GM19397 (cell line): ENCODE measurements around the gene LCORL.
"Not testable (repeated sequence)": the region's sequence is repeated elsewhere in the genome, so short reads cannot be mapped to it uniquely, and the experiment has no call there.

Experiments
- ATAC-seq: cut with Tn5 transposase; IDR thresholded peaks from one replicate; pipeline ENCODE4 v1.9.1; 2021; ENCODE audit warnings: mild to moderate bottlenecking, moderate library complexity; ENCODE audit not compliant: unreplicated experiment

LCORL gene

GRCh38 chr4:18020145-18020670, 1.3 kb downstream of the LCORL start:
- no peak for ATAC-seq

DNA sequence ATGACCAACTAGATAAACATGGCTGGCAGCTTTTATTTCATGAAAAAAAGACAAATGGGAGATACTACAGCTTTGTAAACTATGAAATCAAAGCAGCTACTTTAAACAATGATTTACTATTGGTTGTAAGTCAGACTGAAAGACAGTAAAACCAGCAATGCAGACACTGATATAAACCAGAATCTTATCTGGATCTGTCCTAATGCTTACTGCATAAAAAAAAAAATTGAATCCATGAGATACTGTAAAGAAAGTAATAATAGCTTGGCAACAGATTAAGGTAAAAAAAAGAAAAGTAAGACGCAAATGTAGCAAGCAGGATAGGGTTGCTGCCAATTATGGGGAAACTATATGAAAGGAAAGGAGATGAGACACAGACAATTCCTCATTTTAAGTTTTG, 7.3 kb downstream of the LCORL start:
- no peak for ATAC-seq

DNA sequence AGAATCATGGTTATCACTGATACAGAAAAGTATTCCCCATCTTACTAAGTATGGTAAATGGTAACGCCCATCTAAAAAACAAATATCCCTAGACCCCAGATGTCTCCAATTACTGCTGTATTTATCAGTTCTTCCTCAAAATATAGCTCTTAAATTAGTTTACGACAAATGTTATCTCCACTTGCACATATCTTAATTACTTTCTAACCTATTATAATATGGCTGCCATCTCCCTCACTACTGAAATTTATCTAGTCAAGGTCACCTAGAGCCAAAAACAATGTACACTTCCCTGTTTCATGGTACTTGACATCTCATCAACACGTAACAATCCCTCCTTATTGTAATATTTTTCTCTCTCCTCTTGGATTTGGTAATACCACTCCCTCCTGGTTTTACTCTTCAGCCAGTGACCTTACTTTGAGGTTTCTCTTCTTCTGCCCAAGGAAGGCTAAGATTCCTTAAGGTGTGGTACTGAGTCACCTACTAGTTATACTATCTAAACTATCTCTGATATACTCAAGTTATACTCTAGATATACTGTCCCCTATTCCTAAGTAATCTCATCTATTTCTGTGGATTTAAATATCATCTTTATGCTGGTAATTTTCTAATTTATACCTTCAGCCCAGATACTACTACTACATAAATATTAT, 8.6 kb downstream of the LCORL start:
- ATAC-seq = no peak

GRCh38 chr4:18012134-18012806, 9.3 kb downstream of the LCORL start:
- no peak for ATAC-seq

DNA sequence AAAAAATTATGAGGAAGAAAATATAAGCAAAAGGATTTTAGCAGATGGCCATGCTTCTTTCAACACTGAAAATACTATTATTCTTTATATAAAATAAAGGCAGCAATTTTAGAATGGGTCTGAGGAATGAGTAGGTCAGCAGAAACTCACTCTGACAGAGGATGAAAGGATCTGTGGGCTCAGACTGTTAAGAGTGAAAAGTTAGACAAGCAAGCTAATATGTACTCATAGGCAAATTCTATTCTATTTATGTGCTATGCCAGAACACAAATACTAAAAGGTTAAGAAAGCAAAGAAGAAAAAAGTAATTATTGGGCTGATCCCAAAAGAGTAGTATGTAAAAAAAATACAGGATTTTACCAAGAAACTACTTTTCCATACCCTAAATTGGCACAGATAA, 13.9 kb downstream of the LCORL start:
- peak; percentile 56 for ATAC-seq

GRCh38 chr4:18006432-18006831, 15.1 kb downstream of the LCORL start:
- ATAC-seq = not testable (repeated sequence)

GRCh38 chr4:17997129-17997528, 24.4 kb downstream of the LCORL start:
- no peak for ATAC-seq

DNA sequence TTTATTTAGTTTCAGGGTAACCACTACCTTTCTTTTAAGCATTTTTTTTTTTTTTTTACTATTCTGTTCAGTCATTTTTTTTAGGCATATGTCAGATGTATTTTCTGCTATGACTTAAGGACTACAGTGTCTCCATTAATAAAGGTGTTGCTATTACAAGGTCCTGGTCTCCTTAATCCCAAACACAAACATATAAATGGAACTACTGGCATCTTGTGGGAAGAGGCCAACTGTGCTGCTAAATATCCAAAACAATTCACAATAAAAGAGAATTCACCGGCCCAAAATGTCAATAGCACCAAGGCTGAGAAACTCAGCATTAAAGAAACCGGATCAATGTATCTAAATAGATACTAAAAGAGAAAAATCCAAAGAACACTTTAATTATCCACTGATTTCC, 26.4 kb downstream of the LCORL start:
- no peak for ATAC-seq

GRCh38 chr4:17985832-17986231, 35.7 kb downstream of the LCORL start:
- no peak for ATAC-seq

DNA sequence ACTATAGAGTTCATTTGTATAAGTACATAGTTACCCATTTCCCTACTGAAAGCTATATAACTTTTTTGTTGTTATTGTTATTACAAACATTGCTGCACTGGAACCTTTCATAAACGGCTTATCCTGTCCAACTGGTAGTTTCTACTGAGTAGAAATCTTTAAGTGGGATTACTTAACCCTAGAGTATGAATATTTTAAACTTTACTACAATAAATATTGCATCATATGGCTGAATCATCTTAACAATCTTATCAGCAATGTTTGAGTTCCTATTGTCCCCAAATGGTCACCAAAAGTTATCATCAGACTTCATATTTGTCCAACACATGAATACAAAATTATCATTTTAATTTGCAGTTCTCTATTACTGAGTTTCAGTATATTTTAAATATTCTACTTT, 40.5 kb downstream of the LCORL start:
- no peak for ATAC-seq

DNA sequence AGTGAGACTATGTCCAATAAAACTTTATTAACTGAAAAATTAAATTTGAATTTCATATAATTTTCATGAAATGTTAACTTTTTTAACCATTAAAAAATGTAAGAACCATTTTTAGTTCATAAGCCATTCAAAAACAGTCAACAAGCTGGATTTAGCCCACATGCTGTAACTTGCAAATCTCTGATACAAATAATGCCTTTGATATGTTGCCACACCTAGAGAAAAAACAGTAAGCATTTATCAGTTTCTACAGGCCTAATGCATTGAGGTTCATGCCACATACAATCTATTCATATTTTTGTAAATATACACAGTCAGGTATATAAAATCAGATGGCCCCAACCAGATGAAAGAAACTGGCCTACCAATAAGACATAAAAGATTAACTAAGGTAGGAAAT, 52.8 kb downstream of the LCORL start:
- no peak for ATAC-seq

- no peak for ATAC-seq
Observed at GRCh38 chr4:17967078-17967477, 54.5 kb downstream of the LCORL start.

DNA sequence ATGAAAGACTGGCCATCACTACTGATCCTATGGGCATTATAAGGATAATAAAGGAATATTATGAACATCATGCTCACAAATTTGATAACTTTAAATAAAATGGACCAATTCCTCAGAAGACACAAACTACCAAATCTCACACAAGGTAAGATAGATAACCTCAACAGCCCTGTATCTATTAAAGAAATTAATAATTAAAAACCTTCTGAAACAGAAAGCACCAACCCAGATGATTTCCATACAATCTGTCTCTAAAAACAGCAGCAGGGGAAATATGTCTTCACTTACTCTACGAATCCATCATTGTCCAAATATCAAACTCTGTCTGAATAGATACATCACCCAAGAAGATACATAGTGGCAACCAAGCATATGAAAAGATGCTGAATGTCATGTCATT, 55.2 kb downstream of the LCORL start:
- ATAC-seq = no peak

DNA sequence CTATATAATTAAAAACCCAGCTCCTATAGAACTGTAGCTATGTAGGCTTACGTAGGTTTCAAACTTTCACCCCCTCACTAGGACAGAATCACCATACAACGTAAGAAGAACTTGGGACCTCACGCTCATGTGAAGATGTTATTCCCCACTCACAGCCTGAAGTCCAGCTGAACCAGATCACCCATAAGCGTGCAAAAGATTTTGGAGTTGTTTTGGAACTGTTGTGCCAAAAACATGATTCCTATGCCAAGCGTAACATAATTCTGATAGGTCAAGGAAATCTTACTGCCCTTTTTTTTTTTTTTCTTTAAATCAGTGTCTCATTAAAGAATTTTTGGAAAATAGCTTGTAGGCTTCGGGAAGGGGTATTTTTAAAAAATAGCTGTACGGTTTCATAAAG, 57.0 kb downstream of the LCORL start:
- ATAC-seq = no peak

- ATAC-seq = no peak
Observed at GRCh38 chr4:17962171-17962570, 59.4 kb downstream of the LCORL start.

DNA sequence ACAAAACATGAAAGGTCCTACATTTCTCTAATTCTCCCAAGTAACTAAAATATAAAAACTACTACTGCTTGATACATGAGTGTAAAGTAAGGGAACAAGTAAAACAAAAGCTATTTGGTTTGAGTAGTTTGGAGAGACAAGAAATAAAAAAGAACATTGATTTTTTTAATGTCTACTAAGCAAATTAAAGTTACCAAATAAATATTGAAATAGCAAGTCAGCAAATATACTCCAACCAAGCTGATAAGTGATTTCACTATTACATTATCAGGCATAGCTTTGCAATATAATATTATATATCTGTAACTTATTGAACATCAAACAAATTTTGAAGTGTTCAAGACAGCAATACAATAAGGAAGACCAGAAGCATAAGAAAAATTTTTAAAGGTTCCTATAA, 60.3 kb downstream of the LCORL start:
- no peak for ATAC-seq

- ATAC-seq = no peak
Observed at GRCh38 chr4:17958181-17958580, 63.4 kb downstream of the LCORL start.

DNA sequence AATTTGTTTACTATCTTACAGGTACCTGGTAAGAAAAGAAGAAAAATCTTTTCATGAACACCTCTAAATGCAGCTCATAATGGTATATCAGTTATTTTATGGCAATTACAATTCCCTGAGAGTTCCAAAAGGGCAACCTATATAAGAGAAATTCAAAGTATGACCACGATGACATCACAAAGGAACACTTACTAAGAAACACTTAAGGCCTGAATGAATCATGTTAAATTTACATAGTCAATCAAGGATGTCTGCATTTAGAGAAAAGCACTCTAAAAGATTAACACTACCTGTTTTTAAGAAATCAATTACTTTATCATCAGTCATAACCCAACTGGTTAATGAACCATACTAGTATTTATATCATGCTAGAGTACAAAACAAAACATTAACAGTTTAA, 63.9 kb downstream of the LCORL start:
- no peak for ATAC-seq

- no peak for ATAC-seq
Observed at GRCh38 chr4:17956245-17956644, 65.3 kb downstream of the LCORL start.

DNA sequence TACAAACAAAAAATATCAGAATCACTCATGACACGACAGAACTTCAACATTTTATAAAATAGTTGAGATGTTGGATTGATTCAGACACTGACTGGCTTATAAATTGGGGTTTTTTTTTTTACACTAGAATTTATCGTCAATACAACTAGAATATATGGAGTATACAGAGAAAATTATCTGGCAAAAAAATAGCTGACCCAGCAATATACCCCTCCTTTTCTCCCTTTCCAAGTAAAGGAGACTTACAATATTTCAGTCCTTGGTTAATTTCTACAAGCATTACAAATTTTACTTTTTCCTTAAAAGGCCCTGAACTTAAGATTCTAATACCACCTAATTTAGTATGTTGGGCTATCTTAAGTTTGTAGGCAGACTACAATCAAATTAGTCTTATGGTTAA, 76.3 kb downstream of the LCORL start:
- no peak for ATAC-seq

DNA sequence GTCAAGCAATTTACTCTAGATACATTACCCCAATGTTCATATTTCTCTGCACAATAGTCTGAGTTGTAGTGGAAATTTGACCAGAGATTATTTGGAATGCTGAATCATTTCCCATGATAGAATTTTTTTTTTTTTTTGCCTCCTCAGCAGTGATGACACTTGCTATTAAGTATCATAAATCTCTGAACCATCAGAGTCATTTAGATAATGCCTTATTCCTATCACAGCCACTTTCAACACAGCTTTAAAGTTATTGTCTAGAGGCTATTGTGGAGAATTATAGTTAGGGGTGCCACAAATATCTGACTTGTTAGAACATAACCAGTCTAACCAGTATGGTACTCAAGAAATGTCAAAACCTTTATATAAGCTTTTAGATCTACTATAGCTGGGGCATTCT, 79.8 kb downstream of the LCORL start:
- ATAC-seq = no peak

DNA sequence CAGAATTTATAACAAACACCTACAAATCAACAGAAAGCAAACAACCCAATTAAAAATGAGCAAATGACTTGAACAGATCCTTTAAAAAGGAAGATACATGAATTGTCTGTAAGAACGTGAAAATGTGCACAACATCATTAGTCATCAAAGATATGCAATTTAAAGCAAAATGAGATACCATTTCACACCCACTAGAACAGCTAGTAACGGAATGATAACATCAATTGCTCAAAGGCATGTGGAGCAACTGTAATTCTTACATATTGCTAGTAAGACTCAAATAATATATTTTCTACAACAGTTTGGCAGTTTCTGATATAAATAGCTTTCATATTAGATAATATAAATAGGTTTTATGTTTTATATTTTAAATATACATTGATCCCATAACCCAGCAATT, 82.5 kb downstream of the LCORL start:
- no peak for ATAC-seq

- no peak for ATAC-seq
Observed at GRCh38 chr4:17934286-17934685, 87.3 kb downstream of the LCORL start.
